22Rv1 (cell line): ENCODE data around the gene RPGRIP1L.

ENCODE experiments used
- CTCF ChIP-seq: fragments of 450-650 bp; IDR thresholded peaks from 2 replicates; pipeline ENCODE4 v1.5.1; 2017; ENCODE audit warnings: mild to moderate bottlenecking
- ZFX ChIP-seq: fragments of 450-650 bp; IDR thresholded peaks from 2 replicates; pipeline ENCODE4 v1.6.1; 2017; ENCODE audit warnings: antibody characterized with exemption, borderline replicate concordance

- TF ChIP-seq CTCF (no peak), ZFX (no peak)
Observed at GRCh38 chr16:53752560-53752959, 48.9 kb upstream of the RPGRIP1L start.
